Testis (tissue), 3 donors: ENCODE data around the gene APOC3. TPM values are rescaled to one million over a fixed set of nuclear protein-coding genes. Genes with fewer than 3 reads are reported as not detected.
A peak's percentile ranks its signal among the peaks of the same experiment; 100 is the strongest.

Experiments used
- DNase-seq: peaks from one replicate; pipeline ENCODE4 v3.0.0-alpha.2; 2019
- H3K27ac ChIP-seq, 2 donors: fragments of 200-600 bp; sonication (generic); one replicate each; pipeline ENCODE4 v1.5.1; 2019
- H3K27me3 ChIP-seq: fragments of 200-600 bp; sonication (generic); one replicate; pipeline ENCODE4 v1.5.1; 2019
- H3K36me3 ChIP-seq: fragments of 200-600 bp; sonication (generic); one replicate; pipeline ENCODE4 v1.5.1; 2017; ENCODE audit warnings: low read depth; ENCODE audit errors: missing control alignments
- H3K4me1 ChIP-seq: fragments of 200-600 bp; sonication (generic); one replicate; pipeline ENCODE4 v1.5.1; 2019
- H3K4me3 ChIP-seq, 2 donors: fragments of 200-600 bp; sonication (generic); one replicate each; pipeline ENCODE4 v1.5.1; 2017 to 2019
- H3K9me3 ChIP-seq: fragments of 200-600 bp; sonication (generic); one replicate; pipeline ENCODE4 v1.5.1; 2017
- POLR2A ChIP-seq: fragments of 450-650 bp; IDR thresholded peaks from one replicate; pipeline ENCODE4 v1.6.1; 2017; ENCODE audit warnings: antibody characterized with exemption, mild to moderate bottlenecking, moderate library complexity
- WGBS, 2 donors: methylation state at CpG; one replicate each; pipeline ENCODE4 v1.1.5; 2018; 5-methylcytosine and 5-hydroxymethylcytosine counted together
- intact Hi-C: fragments of 100-400 bp; cut with DNase I; formaldehyde crosslinking; loops from one replicate; pipeline ENCODE4 v1.15.1; 2023; ENCODE audit warnings: low total_unique reads
- polyA plus RNA-seq: library from polyadenylated mRNA; stranded (reverse); fragments of 350-450 nt; fragmentation: Illumina TruSeq; extraction: RNeasy Lipid Tissue Mini Kit (QIAGEN cat#74804); gene quantifications from one replicate; pipeline ENCODE4 v1.2.3, GENCODE V29; 2014; ENCODE audit warnings: low read depth, low replicate concordance; ENCODE audit not compliant: insufficient read depth
- total RNA-seq, 2 donors: library from RNA; depleted of rRNA; stranded (reverse); fragments of >200 nt; gene quantifications; one replicate each; pipeline ENCODE4 v1.2.3, GENCODE V29; 2016
- TF ChIP-seq, protein P1 (sequence below), 3 experiments: fragments of 450-650 bp in 2 of 3; fragments of 200-600 bp in 1 of 3; sonication (generic) in 1 of 3; IDR thresholded peaks; one replicate each; pipeline ENCODE4 v1.5.1; 2016 to 2019; ENCODE audit warnings: antibody characterized with exemption in 3 of 3, mild to moderate bottlenecking in 2 of 3, moderate library complexity in 1 of 3

The APOC3 gene
- total and polyA plus RNA-seq, 3 donors from 2014 or later = 0.81 to 4.0 TPM; not detected in 1

DNA sequence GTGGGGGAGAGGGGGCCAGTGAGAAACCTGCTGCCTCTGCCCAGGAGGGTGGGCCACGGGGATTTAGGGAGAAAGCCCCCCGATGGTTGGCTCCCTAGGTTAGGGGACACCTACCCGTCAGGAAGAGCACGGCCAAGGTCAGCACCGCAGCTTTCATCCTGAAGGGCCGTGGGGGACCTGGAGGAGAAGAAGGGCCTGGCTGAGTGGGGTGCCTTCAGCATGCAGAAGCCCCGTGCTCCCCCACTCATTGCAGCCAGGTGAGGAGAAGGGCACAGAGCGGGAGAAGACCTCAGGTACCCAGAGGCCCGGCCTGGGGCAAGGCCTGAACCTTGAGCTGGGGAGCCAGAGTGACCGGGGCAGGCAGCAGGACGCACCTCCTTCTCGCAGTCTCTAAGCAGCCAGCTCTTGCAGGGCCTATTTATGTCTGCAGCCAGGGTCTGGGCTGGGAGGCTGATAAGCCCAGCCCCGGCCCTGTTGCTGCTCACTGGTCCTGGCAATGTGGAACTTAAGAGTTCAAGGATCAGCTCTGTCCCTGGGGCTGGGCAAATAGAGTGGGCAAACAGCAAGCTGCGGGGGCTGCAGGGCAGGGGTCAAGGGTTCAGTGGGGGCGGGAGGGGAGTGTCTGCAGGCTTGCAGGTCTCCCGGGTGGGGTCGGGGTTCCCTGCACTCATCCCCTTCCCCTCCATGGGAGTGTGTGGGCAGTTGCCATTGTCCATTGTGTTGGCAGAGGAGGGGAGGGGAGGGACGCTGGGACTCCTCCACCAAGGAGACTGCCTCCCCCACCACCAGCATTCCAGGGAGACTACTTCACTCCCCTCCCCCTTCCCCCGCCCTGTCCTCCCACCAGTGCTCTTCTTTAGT is 7.8 kb downstream of the APOC3 start, which contains the start of gene APOA1:
Gene APOA1 (minus strand): TSS at position 392 of the 861 bp plus-strand sequence. CDS start 235 bp downstream, at position 157.
- Histone ChIP-seq H3K27me3 (no peaks in the 10 kb centered on the region), H3K4me3 (peak within 1 kb of the TSS; percentile 12 to 57), H3K9me3 (no peaks in the 10 kb centered on the region), H3K27ac (peak within 1 kb of the TSS; percentile 50 to 69), H3K4me1 (peaks cover 41% of the 10 kb centered on the region), H3K36me3 (no peaks in the 10 kb centered on the region)
- intact Hi-C loops = no loop called here
- peak; percentile 85 for DNase-seq
- 53 to 69% methylated on average over 3 to 19 of the region's 19 CpGs for WGBS, 2 donors
- TF ChIP-seq, protein P1, sequence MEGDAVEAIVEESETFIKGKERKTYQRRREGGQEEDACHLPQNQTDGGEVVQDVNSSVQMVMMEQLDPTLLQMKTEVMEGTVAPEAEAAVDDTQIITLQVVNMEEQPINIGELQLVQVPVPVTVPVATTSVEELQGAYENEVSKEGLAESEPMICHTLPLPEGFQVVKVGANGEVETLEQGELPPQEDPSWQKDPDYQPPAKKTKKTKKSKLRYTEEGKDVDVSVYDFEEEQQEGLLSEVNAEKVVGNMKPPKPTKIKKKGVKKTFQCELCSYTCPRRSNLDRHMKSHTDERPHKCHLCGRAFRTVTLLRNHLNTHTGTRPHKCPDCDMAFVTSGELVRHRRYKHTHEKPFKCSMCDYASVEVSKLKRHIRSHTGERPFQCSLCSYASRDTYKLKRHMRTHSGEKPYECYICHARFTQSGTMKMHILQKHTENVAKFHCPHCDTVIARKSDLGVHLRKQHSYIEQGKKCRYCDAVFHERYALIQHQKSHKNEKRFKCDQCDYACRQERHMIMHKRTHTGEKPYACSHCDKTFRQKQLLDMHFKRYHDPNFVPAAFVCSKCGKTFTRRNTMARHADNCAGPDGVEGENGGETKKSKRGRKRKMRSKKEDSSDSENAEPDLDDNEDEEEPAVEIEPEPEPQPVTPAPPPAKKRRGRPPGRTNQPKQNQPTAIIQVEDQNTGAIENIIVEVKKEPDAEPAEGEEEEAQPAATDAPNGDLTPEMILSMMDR (IDR thresholded peaks at IDR 0.05) = no peak
- TF ChIP-seq POLR2A = no peak

DNA sequence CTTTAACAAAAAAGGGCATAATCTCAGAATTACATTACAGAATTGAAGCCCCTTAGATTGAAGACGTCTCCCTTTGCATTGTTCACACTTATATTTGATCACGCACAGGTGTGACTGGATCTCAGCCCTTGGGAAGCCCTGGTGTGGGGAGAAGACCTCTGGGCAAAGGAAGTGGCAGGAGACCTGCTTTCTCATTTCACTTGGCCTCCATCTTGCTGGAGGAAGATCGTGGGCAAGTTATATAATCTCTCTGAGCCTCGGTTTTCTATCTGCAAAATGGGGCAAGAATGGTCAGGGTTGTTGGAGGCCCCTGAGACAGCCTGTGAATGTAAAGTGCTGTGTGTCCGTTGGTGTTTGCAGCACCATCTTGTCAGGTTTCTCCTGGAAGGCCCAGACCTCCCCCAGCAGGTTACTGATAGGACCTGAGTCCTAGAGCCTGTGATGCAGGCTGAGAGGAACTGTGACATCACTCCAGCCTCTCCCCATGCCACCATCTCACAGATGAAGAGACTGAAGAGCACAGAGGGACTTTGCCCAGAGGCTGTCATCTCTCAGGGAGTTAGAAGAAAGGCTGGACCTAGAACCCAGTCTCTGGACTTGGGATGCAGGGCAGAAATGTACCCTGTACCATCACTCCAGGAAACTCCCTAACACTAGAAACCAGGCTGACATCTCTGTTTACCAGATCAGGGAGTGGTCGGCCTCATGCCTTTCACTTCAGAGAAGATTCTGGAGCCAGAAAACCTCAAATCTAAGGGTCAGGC is 8.8 kb downstream of the APOC3 start:
- no peaks in the 10 kb centered on the region for H3K27me3 ChIP-seq
- no peak overlapping the region for H3K27ac ChIP-seq
- peaks cover 41% of the 10 kb centered on the region for H3K4me1 ChIP-seq
- no peaks in the 10 kb centered on the region for H3K36me3 ChIP-seq
- H3K9me3 ChIP-seq = no peaks in the 10 kb centered on the region
- intact Hi-C loops = no loop called here
- no peak overlapping the region for H3K4me3 ChIP-seq
- no peak for DNase-seq
- 84 to 96% methylated on average over 6 of the region's 6 CpGs for WGBS, 2 donors
- TF ChIP-seq POLR2A = no peak
- TF ChIP-seq, protein P1 (IDR thresholded peaks at IDR 0.05) = no peak

DNA sequence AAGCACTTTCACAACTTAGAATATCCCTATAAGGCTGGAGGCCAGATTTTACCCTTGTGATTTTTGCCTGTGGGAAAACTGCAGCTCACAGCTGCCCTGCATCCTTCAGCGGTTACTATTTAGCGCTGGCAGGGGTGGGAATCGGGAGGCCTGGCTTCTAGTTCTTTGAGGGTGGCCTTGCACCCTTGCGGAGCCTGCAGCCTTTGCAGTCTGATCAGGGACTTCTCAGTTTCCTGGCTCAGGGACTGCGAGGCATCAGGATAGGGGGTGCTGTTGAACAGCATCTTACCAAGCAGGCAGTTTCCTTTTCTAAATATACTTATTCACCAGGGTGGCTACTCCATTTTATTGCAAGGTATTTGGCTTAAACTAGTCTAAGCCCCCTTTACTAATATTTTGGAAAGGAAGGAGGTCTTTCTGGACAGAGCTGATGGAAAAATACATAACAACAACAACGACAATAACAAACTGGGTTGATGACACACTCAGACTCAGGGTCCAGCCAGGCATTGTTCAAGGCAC is 10.6 kb downstream of the APOC3 start:
- WGBS, 2 donors = 50 to 55% methylated on average over 6 of the region's 6 CpGs
- no peak overlapping the region for H3K4me3 ChIP-seq
- peaks cover 36% of the 10 kb centered on the region for H3K4me1 ChIP-seq
- no peaks in the 10 kb centered on the region for H3K27me3 ChIP-seq
- TF ChIP-seq, protein P1 (IDR thresholded peaks at IDR 0.05) = no peak
- no peak for TF ChIP-seq POLR2A
- H3K36me3 ChIP-seq = no peaks in the 10 kb centered on the region
- no peaks in the 10 kb centered on the region for H3K9me3 ChIP-seq
- no peak overlapping the region for H3K27ac ChIP-seq
- intact Hi-C loops = no loop called here
- DNase-seq = no peak

DNA sequence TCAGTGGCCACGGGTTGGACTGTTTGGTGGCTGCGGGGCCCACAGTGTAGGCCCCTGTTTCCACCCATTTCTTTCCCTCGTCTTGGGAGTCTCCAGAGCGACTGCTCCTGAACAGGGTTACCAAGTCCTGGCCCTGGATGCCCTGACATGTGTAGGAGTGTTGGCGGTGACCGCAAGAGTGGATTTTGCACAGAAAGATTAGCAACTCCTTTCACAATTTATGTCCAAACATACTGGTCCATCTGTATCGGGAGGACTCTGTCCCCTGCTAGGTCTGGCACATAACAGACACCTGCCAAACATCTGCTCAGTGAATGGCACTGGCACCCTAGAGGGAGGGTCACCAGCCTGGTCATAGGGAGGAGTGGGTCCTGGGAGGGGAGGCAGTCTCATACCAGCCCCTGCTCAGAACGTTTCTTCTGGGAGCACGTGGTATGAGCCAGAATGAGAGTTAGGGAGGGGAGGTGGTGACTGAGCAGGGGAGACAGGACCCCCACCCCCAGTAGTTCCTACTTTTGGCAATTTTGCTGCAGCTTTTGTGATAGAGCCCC is 11.1 kb downstream of the APOC3 start:
- no peak for TF ChIP-seq POLR2A
- TF ChIP-seq, protein P1 (IDR thresholded peaks at IDR 0.05) = no peak
- intact Hi-C loops = no loop called here
- peaks cover 33% of the 10 kb centered on the region for H3K4me1 ChIP-seq
- H3K27ac ChIP-seq = no peak overlapping the region
- no peak for DNase-seq
- 70 to 73% methylated on average over 9 of the region's 9 CpGs for WGBS, 2 donors
- no peaks in the 10 kb centered on the region for H3K36me3 ChIP-seq
- H3K27me3 ChIP-seq = no peaks in the 10 kb centered on the region
- no peak overlapping the region for H3K4me3 ChIP-seq
- no peaks in the 10 kb centered on the region for H3K9me3 ChIP-seq
